Inferior parietal cortex (tissue), 1 donor: ENCODE results near the gene TSPAN14.
"Not testable (repeated sequence)": the region's sequence is repeated elsewhere in the genome, so short reads cannot be mapped to it uniquely, and the experiment has no call there.

Experiments used
- DNase-seq: peaks from one replicate; pipeline ENCODE4 v3.0.0-alpha.2; 2016; ENCODE audit errors: extremely low spot score

Gene TSPAN14

GRCh38 chr10:80524190-80524909 lies 70.2 kb downstream of the TSPAN14 start:
- DNase-seq, result no peak

DNA sequence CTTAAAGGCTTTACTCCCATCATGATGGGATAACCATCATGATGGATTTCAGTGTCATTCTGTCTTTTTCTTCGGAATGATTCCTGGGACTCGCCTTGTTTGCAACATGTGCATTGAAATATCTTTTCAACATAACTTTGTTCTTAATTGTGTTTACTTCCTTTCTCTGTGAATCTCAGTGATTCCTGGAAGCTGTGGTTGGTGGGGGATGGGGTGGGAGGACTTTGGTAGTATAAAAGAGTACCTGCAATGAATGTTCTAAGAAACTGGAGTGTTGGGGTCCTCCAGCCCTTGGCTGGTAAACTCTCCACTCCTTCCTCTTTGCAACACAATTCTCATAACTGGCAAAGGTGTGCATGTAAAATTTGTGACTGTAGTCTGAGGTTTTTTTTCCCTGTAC lies 72.1 kb downstream of the TSPAN14 start:
- no peak for DNase-seq

- DNase-seq, result no peak
Observed at GRCh38 chr10:80526742-80527141, 72.6 kb downstream of the TSPAN14 start.

- no peak for DNase-seq
Observed at GRCh38 chr10:80528185-80528700, 74.1 kb downstream of the TSPAN14 start.

DNA sequence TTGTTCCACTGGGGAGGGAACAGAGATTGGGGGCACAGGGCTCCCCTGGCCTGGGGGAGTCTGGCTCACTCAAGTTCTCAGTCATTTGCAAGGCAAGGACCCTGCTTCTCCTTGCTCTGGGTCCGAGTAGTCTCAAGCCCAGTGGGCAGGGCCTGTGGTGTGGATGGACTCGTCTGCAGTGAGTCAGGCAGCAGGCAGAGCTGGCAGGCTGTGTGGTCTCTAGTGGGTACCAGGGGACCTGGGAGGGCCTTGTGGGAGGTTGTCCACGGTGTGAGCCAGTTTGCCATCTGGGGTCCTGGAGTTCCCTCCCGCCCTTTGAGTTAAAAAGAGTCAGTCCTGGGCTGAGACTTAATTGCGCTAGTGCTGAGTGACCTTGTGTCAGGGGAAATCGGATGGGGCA lies 74.8 kb downstream of the TSPAN14 start:
- DNase-seq, result no peak

- DNase-seq, result no peak
Observed at GRCh38 chr10:80529604-80530003, 75.5 kb downstream of the TSPAN14 start.

DNA sequence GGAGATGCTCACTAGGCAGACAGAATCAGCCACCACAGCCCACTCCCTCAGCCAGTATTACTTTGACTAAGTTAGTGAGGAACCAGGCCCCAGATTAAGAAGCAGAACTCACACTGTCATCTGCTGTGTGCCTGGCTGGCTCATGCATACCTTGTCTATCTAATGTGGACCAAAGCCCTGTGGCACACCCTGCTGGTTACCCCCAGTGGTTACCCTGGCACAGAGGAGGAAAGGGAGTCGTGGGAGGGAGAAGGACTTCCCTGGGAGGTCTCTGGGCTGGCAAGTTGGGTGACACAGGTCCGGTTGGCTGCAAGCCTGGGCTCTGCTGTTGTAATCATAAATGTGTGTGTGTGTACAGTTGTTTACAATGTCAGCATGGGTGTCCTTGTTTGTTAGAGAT lies 76.1 kb downstream of the TSPAN14 start:
- DNase-seq, result no peak

DNA sequence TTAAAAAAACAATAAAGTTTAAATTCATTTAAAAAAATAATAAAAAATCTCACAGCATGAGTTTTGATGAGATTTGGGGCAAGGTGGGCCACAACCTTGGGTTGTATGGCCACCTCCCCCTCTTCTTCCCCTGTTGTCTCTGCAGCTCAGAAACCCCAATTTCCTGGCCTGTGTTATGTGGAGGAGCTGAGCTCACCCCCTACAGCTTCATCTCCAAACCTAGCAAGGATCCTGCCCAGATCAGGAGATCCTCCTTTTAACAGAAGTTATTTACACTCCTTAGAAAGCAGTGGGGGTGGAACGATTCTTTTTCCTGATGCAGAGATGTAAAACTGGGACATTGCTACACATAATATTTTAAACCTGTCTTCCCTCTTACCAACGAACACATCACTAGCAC lies 76.7 kb downstream of the TSPAN14 start:
- DNase-seq, result no peak

GRCh38 chr10:80532571-80532970 lies 78.5 kb downstream of the TSPAN14 start:
- DNase-seq, result no peak

DNA sequence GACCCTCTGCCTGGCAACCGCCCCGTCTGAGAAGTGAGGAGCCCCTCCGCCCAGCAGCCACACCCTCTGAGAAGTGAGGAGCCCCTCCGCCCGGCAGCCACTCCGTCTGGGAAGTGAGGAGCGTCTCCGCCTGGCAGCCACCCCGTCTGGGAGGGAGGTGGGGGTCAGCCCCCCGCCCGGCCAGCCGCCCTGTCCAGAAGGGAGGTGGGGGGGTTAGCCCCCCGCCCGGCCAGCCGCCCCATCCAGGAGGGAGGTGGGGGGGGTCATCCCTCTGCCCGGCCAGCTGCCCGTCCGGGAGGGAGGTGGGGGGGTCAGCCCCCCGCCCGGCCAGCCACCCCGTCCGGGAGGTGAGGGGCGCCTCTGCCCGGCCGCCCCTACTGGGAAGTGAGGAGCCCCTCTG lies 79.9 kb downstream of the TSPAN14 start:
- not testable (repeated sequence) for DNase-seq

DNA sequence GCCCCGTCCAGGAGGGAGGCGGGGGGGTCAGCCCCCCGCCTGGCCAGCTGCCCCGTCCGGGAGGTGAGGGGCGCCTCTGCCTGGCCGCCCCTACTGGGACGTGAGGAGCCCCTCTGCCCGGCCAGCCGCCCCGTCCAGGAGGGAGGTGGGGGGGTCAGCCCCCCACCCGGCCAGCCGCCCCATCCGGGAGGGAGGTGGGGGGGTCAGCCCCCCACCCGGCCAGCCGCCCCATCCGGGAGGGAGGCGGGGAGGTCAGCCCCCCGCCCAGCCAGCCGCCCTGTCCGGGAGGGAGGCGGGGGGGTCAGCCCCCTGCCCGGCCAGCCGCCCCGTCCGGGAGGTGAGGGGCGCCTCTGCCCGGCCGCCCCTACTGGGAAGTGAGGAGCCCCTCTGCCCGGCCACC lies 80.5 kb downstream of the TSPAN14 start:
- DNase-seq, result not testable (repeated sequence)

- no peak for DNase-seq
Observed at GRCh38 chr10:80535671-80536360, 81.7 kb downstream of the TSPAN14 start.

GRCh38 chr10:80536361-80536835 lies 82.3 kb downstream of the TSPAN14 start:
- no peak for DNase-seq

GRCh38 chr10:80537086-80537735 lies 83.1 kb downstream of the TSPAN14 start:
- DNase-seq, result no peak

DNA sequence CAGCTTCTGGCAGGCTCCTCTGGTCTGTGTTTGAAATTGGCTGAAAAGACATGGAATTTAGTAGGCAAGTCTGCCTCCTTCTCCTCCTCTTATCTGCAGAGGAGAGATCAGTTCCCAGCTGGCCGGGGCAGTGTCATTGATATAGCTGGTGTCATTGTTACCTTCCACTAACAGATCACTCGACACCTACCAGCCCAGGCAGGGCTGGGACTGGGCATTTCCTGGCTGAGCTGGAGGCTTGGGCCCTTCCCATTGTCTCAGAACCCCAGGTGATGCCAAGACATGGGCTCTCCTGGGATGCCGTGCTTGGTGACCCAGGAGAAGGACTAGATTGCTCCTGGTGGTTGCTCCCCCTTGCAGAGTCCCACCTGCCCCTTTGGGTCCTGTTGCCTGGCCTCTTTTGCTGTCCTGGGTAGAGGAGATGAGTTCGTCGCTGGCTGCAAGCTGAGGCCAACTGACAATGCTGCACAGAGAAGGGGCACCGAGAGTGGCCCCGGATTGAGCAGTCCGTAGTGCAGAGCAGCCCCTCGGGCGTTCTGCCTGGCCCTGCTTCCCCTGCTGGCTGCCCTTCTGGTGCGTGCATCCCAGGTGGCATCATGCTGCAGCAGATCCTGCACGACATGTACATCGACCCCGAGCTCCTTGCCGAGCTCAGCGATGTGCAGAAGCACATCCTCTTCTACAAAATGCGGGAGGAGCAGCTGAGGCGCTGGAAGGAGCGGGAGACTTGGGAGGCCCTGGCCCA lies 83.8 kb downstream of the TSPAN14 start, which contains the start of gene SH2D4B:
Gene SH2D4B (plus strand): TSS at position 167 of the 745 bp plus-strand sequence. CDS start 430 bp downstream, at position 597.
- no peak for DNase-seq

GRCh38 chr10:80538481-80539185 lies 84.5 kb downstream of the TSPAN14 start:
- DNase-seq, result no peak

- no peak for DNase-seq
Observed at GRCh38 chr10:80539421-80540031, 85.4 kb downstream of the TSPAN14 start.

GRCh38 chr10:80540136-80540535 lies 86.0 kb downstream of the TSPAN14 start:
- DNase-seq, result no peak

DNA sequence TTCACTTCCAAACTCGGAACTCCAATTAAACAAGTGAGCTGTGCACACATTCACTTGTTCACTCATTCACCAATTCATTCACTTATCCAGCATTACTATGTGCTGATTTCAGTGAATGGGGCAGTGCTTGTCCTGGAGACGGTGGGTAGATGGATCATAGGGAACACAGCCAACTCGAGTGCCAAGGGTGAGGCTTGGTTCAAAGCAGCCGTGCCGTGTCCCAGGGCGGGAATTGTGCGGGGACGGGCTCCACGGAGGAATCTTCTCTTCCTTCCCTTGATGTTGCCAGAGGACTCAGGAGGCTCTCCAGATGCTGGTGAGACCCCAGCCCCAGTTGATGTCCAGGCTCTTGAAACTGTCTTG lies 86.5 kb downstream of the TSPAN14 start:
- no peak for DNase-seq

DNA sequence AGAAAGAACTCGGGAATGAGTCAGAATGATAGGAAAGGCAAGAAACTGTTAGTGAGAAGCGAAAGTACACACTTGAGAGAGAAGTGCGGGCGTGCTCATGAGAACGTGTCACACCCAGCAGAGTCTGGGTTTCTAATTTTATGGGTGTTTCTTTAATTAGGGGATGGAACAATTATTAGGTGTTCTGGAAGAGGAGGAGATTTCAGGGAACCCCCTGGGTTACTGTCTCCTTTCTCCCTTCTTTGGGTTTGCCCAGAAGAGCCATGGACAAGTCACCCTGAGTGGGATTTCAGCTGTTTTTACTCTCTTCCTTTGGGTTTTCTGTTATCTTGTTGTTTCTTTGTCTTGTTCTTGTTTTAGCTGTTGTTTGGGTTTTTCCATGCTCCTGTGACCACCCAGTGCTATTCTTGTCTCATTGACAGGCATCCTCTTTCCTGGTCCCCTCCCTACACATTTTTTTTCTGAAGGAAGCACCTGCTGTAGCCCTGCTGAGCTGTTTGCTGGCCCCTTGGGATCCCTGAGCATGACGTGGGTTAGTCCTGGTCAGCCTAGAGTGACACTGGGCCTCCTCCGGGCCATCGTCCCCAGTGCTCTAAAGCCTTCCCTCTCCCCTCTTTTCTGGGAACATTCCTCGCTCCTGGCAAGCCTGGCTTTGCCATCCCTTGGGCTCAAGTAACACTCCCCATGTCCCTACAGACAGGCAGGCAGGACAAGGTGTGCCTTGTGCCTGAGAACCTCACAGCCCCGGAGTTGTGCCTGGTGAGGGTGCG lies 87.1 kb downstream of the TSPAN14 start:
- DNase-seq, result no peak
